Chondrocyte (in vitro differentiated cells): ENCODE results near the gene CDYL. TPM values are rescaled to one million over a fixed set of nuclear protein-coding genes. Genes with fewer than 3 reads are reported as not detected.
"Not testable (repeated sequence)": the region's sequence is repeated elsewhere in the genome, so short reads cannot be mapped to it uniquely, and the experiment has no call there.

ENCODE experiments used
- DNase-seq: peaks from one replicate; pipeline ENCODE4 v3.0.0; 2021; ENCODE audit warnings: mixed read lengths, low spot score
- H3K27ac Mint-ChIP-seq: one replicate; pipeline ENCODE4 v1.8.0; 2021; ENCODE audit warnings: mild to moderate bottlenecking, moderate library complexity, mixed read lengths; ENCODE audit not compliant: unreplicated experiment
- H3K27me3 Mint-ChIP-seq: 2 replicates; pipeline ENCODE4 v1.8.0; 2021; ENCODE audit warnings: low read depth, mixed read lengths
- H3K36me3 Mint-ChIP-seq: 2 replicates; pipeline ENCODE4 v1.8.0; 2021; ENCODE audit warnings: low read depth, mixed read lengths
- H3K4me1 Mint-ChIP-seq: 2 replicates; pipeline ENCODE4 v1.8.0; 2021; ENCODE audit warnings: low read depth, mild to moderate bottlenecking, mixed read lengths
- H3K4me3 Mint-ChIP-seq: one replicate; pipeline ENCODE4 v1.8.0; 2021; ENCODE audit warnings: mild to moderate bottlenecking, moderate library complexity, mixed read lengths; ENCODE audit not compliant: unreplicated experiment
- H3K9me3 Mint-ChIP-seq: 2 replicates; pipeline ENCODE4 v1.8.0; 2021; ENCODE audit warnings: low read depth, mixed read lengths
- total RNA-seq: library from RNA; stranded (reverse); gene quantifications from 3 replicates; pipeline ENCODE4 v1.2.1, GENCODE V29; 2021
- TF ChIP-seq, protein P1 (sequence below): fragments of 200-600 bp; sonication (generic); IDR thresholded peaks from 2 replicates; pipeline ENCODE4 v1.5.0; 2021; ENCODE audit warnings: antibody characterized with exemption, mild to moderate bottlenecking, moderate library complexity

Gene CDYL
- total RNA-seq, 1 donor from 2014 or later = 63.7 TPM

DNA sequence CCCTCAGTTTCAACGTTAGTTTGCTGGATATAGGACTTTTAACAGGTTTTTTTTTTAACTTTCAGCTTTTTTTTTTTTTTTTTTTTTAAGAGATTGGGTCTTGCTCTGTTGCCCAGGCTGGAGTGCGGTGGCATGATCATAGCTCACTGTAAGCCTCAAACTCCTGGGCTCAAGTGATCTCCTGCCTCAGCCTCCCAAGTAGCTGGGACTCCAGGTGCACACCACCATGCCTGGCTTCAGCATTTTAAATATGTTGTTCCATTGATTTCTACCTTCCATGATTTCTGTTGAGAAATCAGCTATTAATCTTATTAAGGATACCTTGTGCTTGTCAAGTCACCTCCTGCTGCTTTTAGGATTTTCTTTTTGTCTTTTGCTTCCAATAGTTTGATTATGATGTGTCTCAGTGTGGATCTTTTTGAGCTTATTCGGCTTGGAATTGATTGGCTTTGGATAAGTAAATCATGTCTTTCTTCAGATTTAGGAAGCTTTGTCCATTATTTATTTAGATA is 52.0 kb downstream of the CDYL start:
- no peaks in the 10 kb centered on the region for H3K27me3 Mint-ChIP-seq

DNA sequence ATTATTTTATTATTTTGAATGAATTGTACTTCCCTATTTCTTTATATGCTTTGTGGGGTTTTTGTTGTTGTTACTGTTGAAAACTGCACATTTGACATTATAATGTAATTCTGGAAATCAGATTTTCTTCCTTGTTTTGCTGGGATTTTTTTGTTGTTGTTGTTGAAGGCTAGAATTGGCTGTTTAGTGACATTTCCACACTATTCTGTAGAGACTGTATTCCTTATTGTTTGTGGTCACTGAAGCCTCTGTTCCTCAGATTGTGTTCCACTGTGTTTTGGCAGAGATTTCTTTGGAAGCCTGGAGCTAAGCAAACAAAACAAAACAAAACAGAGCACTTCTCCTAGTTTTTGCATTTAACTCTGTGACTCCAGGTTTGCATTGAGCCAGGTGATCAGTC is 52.9 kb downstream of the CDYL start:
- DNase-seq = no peak
- H3K4me1 Mint-ChIP-seq = peaks cover 15% of the 10 kb centered on the region
- H3K36me3 Mint-ChIP-seq = peaks cover 11% of the 10 kb centered on the region
- H3K27ac Mint-ChIP-seq = no peak overlapping the region
- no peak overlapping the region for H3K4me3 Mint-ChIP-seq
- H3K27me3 Mint-ChIP-seq = no peaks in the 10 kb centered on the region
- peaks cover 24% of the 10 kb centered on the region for H3K9me3 Mint-ChIP-seq
- TF ChIP-seq, protein P1, sequence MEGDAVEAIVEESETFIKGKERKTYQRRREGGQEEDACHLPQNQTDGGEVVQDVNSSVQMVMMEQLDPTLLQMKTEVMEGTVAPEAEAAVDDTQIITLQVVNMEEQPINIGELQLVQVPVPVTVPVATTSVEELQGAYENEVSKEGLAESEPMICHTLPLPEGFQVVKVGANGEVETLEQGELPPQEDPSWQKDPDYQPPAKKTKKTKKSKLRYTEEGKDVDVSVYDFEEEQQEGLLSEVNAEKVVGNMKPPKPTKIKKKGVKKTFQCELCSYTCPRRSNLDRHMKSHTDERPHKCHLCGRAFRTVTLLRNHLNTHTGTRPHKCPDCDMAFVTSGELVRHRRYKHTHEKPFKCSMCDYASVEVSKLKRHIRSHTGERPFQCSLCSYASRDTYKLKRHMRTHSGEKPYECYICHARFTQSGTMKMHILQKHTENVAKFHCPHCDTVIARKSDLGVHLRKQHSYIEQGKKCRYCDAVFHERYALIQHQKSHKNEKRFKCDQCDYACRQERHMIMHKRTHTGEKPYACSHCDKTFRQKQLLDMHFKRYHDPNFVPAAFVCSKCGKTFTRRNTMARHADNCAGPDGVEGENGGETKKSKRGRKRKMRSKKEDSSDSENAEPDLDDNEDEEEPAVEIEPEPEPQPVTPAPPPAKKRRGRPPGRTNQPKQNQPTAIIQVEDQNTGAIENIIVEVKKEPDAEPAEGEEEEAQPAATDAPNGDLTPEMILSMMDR = no peak

More for the DNA sequence above, 52.0 kb downstream of the CDYL start:
- no peak for DNase-seq
- no peak overlapping the region for H3K4me3 Mint-ChIP-seq
- H3K36me3 Mint-ChIP-seq = peaks cover 11% of the 10 kb centered on the region
- TF ChIP-seq, protein P1 = no peak
- H3K27ac Mint-ChIP-seq = no peak overlapping the region
- H3K9me3 Mint-ChIP-seq = peaks cover 24% of the 10 kb centered on the region
- H3K4me1 Mint-ChIP-seq = peaks cover 15% of the 10 kb centered on the region

DNA sequence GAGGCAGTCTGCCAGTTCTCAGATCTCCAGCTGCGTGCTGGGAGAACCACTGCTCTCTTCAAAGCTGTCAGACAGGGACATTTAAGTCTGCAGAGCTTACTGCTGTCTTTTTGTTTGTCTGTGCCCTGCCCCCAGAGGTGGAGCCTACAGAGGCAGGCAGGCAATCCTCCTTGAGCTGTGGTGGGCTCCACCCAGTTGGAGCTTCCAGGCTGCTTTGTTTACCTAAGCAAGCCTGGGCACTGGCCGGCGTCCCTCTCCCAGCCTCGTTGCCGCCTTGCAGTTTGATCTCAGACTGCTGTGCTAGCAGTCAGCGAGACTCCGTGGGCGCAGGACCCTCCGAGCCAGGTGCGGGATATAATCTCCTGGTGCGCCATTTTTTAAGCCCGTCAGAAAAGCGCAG is 59.3 kb downstream of the CDYL start:
- H3K4me1 Mint-ChIP-seq, H3K36me3 Mint-ChIP-seq, H3K4me3 Mint-ChIP-seq, DNase-seq, H3K27me3 Mint-ChIP-seq, H3K27ac Mint-ChIP-seq: not testable (repeated sequence)
- H3K9me3 Mint-ChIP-seq = peaks cover 22% of the 10 kb centered on the region

DNA sequence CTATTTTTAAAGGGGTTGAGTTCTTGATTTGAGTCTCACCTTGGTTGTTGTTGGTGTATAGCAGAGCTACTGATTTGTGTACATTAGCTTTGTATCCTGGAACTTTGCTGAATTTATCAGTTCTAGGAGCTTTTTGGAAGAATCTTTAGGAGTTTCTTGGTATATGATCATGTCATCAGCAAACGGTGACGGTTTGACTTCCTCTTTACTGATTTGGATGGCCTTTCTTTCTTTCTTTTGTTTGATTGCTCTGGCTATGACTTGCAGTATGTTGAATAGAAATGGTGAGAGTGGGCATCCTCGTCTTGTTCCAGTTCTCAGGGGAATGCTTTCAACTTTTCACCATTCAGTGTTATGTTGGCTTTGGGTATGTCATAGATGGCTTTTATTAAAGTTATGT is 64.0 kb downstream of the CDYL start:
- peaks cover 20% of the 10 kb centered on the region for H3K4me1 Mint-ChIP-seq
- no peak overlapping the region for H3K27ac Mint-ChIP-seq
- no peak for DNase-seq
- no peak overlapping the region for H3K4me3 Mint-ChIP-seq
- no peaks in the 10 kb centered on the region for H3K27me3 Mint-ChIP-seq
- H3K36me3 Mint-ChIP-seq = peaks cover 15% of the 10 kb centered on the region
- peaks cover 43% of the 10 kb centered on the region for H3K9me3 Mint-ChIP-seq
- TF ChIP-seq, protein P1 = no peak

DNA sequence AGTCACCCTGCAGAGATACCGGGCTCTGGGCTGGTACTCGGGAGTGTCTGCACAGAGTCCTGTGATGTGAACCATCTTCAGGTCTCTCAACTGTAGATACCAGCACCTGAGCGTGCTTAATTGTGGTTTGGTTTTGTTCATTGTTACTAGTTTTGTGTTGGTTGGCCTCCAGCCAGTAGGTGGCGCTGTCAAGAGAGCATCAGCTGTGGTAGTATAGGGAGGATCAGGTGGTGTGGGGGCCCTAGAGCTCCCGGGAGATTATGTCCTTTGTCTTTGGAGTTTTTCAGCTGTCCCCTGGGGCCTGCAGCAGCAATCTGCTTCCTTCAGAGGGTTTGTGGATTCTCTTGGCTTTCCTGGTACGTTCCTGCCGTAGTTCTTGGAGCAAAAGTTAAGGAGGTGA is 67.9 kb downstream of the CDYL start:
- peaks cover 38% of the 10 kb centered on the region for H3K9me3 Mint-ChIP-seq
- no peaks in the 10 kb centered on the region for H3K27me3 Mint-ChIP-seq
- H3K27ac Mint-ChIP-seq = no peak overlapping the region
- H3K4me1 Mint-ChIP-seq = peaks cover 29% of the 10 kb centered on the region
- no peak overlapping the region for H3K4me3 Mint-ChIP-seq
- TF ChIP-seq, protein P1 = peak; percentile 63
- H3K36me3 Mint-ChIP-seq = peaks cover 15% of the 10 kb centered on the region
- DNase-seq = no peak

DNA sequence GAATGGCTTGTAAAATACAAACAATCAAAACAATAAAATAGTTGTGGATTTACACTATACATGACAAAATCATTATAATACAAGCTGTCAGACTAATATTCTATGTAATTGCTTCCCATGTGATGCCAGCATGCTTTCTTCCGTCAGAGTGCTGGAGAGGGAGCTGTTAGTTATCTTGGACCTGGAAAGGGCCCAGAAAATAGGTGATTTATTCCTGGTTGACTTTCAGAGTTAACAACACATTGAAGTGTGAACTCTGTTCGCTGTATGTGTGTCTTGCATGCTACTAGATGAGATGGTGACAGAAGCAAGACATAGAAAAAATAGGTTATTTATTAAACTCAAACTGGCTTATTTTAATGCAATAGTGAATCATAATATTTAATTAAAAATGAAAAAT is 70.2 kb downstream of the CDYL start:
- peaks cover 10% of the 10 kb centered on the region for H3K36me3 Mint-ChIP-seq
- no peaks in the 10 kb centered on the region for H3K27me3 Mint-ChIP-seq
- H3K9me3 Mint-ChIP-seq = peaks cover 24% of the 10 kb centered on the region
- DNase-seq = no peak
- TF ChIP-seq, protein P1 = no peak
- H3K4me3 Mint-ChIP-seq = no peak overlapping the region
- peaks cover 29% of the 10 kb centered on the region for H3K4me1 Mint-ChIP-seq
- H3K27ac Mint-ChIP-seq = no peak overlapping the region
